PC-9 (cell line): ENCODE data around the gene DPYSL3. TPM values are rescaled to one million over a fixed set of nuclear protein-coding genes. Genes with fewer than 3 reads are reported as not detected.

ENCODE experiments used
- BruUV-seq: library from RNA; stranded (reverse); fragments of 400-500 nt; replicated peaks from 2 replicates; lab custom pipeline; 2021; lab: Mats Ljungman, UMichigan
- CTCF ChIA-PET: fragments of 300-600 bp; sonication (Branson Sonifier 250); formaldehyde crosslinking; loops from one replicate; lab custom pipeline; 2022; ENCODE audit warnings: antibody characterized with exemption; lab: Charles Lee
- POLR2A ChIA-PET: fragments of 300-600 bp; sonication (Branson Sonifier 250); formaldehyde crosslinking; loops from one replicate; lab custom pipeline; 2022; ENCODE audit warnings: antibody characterized with exemption; ENCODE audit not compliant: unreplicated experiment; lab: Charles Lee
- DNase-seq, 2 experiments: peaks; one replicate each; pipeline versions ENCODE4 v3.0.0 to v3.0.0-alpha.2; 2015 to 2022; ENCODE audit warnings: mixed read lengths in 1 of 2
- H2AFZ ChIP-seq: fragments of 200-600 bp; sonication (generic); 2 replicates; pipeline ENCODE4 v1.8.1; 2017; ENCODE audit warnings: antibody characterized with exemption
- H3F3A ChIP-seq: fragments of 200-600 bp; sonication (generic); 2 replicates; pipeline ENCODE4 v1.8.1; 2017; ENCODE audit warnings: antibody characterized with exemption, mild to moderate bottlenecking, low read depth; ENCODE audit not compliant: insufficient read depth
- H3K27ac ChIP-seq: fragments of 200-600 bp; sonication (generic); 2 replicates; pipeline ENCODE4 v1.6.1; 2016; ENCODE audit warnings: mixed run types
- H3K27me3 ChIP-seq: fragments of 200-600 bp; sonication (generic); 2 replicates; pipeline ENCODE4 v1.6.1; 2016; ENCODE audit warnings: low read depth, mixed run types; ENCODE audit not compliant: insufficient read depth
- H3K36me3 ChIP-seq: fragments of 200-600 bp; sonication (generic); 2 replicates; pipeline ENCODE4 v1.6.1; 2016; ENCODE audit warnings: low read depth, mixed run types
- H3K4me1 ChIP-seq: fragments of 200-600 bp; sonication (generic); replicated peaks from 2 replicates; pipeline ENCODE4 v1.6.1; 2016; ENCODE audit warnings: mixed run types; ENCODE audit not compliant: insufficient read depth
- H3K4me2 ChIP-seq: fragments of 200-600 bp; sonication (generic); 2 replicates; pipeline ENCODE4 v1.6.1; 2017; ENCODE audit warnings: mixed run types
- H3K4me3 ChIP-seq: fragments of 200-600 bp; sonication (generic); 2 replicates; pipeline ENCODE4 v1.6.1; 2016; ENCODE audit warnings: mixed run types
- H3K79me2 ChIP-seq: fragments of 200-600 bp; sonication (generic); 2 replicates; pipeline ENCODE4 v1.6.1; 2017; ENCODE audit warnings: low read depth, mixed run types
- H3K9me2 ChIP-seq: fragments of 200-600 bp; sonication (generic); 2 replicates; pipeline ENCODE4 v1.8.1; 2017; ENCODE audit warnings: mild to moderate bottlenecking; ENCODE audit not compliant: insufficient read depth
- H3K9me3 ChIP-seq: fragments of 200-600 bp; sonication (generic); 2 replicates; pipeline ENCODE4 v1.8.1; 2016; ENCODE audit warnings: low read depth; ENCODE audit not compliant: insufficient read depth
- H4K20me1 ChIP-seq: fragments of 200-600 bp; sonication (generic); 2 replicates; pipeline ENCODE4 v1.8.1; 2017; ENCODE audit not compliant: insufficient read depth
- EZH2 ChIP-seq: fragments of 200-600 bp; sonication (generic); IDR thresholded peaks from 2 replicates; pipeline ENCODE4 v1.8.0; 2017; ENCODE audit warnings: antibody characterized with exemption, low read depth
- intact Hi-C: fragments of 100-400 bp; cut with micrococcal nuclease; formaldehyde crosslinking; loops from one replicate; pipeline ENCODE4 v1.10.0; 2022; ENCODE audit not compliant: unreplicated experiment
- total RNA-seq: library from RNA; stranded (reverse); gene quantifications from 2 replicates; pipeline ENCODE4 v1.2.3, GENCODE V29; 2021
- TF ChIP-seq, protein P1 (sequence below): fragments of 200-600 bp; sonication (generic); conservative IDR thresholded peaks from 2 replicates; pipeline ENCODE4 v1.6.1; 2017; ENCODE audit warnings: mixed run types, antibody characterized with exemption, mild to moderate bottlenecking, moderate library complexity

Gene DPYSL3
- total RNA-seq, 1 experiment from 2014 or later = 1.3 TPM

DNA sequence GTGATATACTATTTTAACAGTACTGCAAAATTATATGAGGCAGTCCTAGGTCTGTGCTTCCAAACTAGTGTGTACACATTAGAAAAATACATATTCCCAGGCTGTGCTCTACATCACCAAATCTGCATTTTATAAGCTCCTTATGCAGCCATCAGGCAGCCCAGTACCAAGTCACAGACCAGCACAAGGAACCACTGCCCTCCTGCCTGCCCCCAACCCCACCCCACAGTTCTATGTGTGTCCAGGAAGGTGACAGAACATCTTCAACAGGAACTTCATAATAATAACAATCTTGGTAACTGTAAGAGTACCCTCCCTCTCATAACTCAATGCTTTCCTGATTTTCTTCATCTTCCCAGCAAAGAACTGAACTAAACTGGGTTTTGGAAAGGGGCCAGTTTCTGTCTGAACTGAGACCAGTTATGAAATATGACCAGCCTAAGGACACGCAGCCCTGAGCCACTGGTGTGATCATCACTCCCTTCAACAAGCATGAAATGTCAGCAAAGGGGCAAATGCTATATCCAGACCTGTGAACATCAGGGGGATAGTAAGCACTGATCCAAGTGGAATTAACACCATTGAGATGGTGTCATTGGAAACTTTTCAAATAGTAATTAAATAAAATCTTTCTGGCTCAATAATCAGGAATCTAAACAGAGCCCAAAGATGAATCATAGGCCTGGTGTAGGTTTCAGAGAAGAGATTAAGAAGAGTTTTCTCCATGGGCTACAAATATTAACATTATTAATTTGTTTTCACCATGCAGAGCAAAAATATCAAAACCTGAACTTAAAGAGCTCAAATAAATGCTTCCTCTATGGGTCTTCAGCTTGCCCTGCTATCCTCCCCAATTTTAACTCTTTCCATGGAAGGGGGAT lies 82.1 kb downstream of the DPYSL3 start:
- DNase-seq = no peak
- Histone ChIP-seq H3K4me2 (no peak overlapping the region), H3K4me1 (no peaks in the 10 kb centered on the region), H3K36me3 (no peaks in the 10 kb centered on the region), H4K20me1 (no peaks in the 10 kb centered on the region), H3K27ac (no peak overlapping the region), H3K9me3 (no peaks in the 10 kb centered on the region), H3K79me2 (no peaks in the 10 kb centered on the region), H3K4me3 (no peak overlapping the region), H3K9me2 (no peaks in the 10 kb centered on the region), H2AFZ (no peak overlapping the region), H3F3A (no peaks in the 10 kb centered on the region), H3K27me3 (peaks cover 43% of the 10 kb centered on the region)
- no TSS peak for BruUV-seq
- intact Hi-C loops = no loop called here
- ChIA-PET CTCF (no interaction called here), POLR2A (no interaction called here)
- TF ChIP-seq, protein P1, sequence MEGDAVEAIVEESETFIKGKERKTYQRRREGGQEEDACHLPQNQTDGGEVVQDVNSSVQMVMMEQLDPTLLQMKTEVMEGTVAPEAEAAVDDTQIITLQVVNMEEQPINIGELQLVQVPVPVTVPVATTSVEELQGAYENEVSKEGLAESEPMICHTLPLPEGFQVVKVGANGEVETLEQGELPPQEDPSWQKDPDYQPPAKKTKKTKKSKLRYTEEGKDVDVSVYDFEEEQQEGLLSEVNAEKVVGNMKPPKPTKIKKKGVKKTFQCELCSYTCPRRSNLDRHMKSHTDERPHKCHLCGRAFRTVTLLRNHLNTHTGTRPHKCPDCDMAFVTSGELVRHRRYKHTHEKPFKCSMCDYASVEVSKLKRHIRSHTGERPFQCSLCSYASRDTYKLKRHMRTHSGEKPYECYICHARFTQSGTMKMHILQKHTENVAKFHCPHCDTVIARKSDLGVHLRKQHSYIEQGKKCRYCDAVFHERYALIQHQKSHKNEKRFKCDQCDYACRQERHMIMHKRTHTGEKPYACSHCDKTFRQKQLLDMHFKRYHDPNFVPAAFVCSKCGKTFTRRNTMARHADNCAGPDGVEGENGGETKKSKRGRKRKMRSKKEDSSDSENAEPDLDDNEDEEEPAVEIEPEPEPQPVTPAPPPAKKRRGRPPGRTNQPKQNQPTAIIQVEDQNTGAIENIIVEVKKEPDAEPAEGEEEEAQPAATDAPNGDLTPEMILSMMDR = no peak
- TF ChIP-seq EZH2 = no peak

DNA sequence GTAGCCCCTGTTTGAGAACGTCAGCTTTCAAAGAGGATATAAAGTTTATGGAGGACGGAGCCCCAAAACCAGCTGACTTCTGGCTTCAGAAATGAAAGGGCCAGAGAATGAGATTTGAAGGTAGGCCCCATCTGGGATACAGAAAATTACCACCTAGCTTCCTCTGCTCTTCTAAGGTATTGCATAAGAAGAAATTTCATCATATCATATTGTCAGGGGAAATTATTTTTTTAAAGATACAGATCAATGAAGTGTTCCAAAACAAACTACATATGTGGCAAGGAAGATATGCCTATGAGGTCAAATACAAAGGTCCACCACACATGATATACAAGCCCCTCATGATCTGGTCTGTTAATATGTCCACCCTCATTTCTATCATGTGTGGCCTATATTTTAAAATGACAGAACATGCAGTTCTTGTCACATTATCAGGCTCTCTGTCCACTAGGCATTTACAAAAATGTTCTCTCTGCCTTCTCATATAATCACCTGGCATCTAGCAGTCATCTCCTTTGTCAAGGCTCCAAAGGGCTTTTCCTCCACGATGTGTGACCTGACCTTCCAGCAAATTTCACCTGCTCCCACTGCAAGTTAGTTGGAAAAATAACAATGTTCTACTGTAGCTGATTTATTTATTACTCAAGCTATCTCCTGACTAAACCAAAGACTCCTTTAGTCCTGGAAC lies 83.1 kb downstream of the DPYSL3 start:
- Histone ChIP-seq H3K9me2 (no peaks in the 10 kb centered on the region), H2AFZ (no peak overlapping the region), H3K27me3 (peaks cover 44% of the 10 kb centered on the region), H3K9me3 (no peaks in the 10 kb centered on the region), H3K36me3 (no peaks in the 10 kb centered on the region), H3K4me3 (no peak overlapping the region), H3K4me1 (no peaks in the 10 kb centered on the region), H3K79me2 (no peaks in the 10 kb centered on the region), H4K20me1 (no peaks in the 10 kb centered on the region), H3K4me2 (no peak overlapping the region), H3F3A (no peaks in the 10 kb centered on the region), H3K27ac (no peak overlapping the region)
- ChIA-PET CTCF (no interaction called here), POLR2A (no interaction called here)
- TF ChIP-seq, protein P1 = no peak
- TF ChIP-seq EZH2 = no peak
- DNase-seq = no peak
- no TSS peak for BruUV-seq
- intact Hi-C loops = no loop called here

DNA sequence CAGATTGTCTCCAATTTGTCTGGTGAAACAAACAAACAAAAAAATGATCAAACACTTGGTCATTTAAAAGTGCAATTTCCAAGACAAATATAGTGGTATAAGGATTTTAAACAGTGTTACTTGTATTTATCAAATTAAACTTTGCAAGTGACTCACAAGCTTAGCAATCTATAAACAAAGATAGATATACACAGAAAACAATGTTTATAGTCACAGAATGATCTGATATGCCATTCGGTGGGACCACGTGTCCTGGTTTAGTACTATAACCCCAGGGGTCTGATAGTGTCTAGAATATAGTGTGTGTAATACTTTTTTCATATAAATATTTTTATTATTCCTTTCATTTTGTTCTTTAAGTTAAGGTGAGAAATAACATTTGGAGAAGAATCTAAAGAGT lies 91.3 kb downstream of the DPYSL3 start:
- ChIA-PET CTCF (no interaction called here), POLR2A (no interaction called here)
- no peaks in the 10 kb centered on the region for H3K4me1 ChIP-seq
- no peak overlapping the region for H3K27ac ChIP-seq
- H3K27me3 ChIP-seq = peaks cover 35% of the 10 kb centered on the region; the same call in 1 of the 2 replicates
- no peaks in the 10 kb centered on the region for H3F3A ChIP-seq
- no peaks in the 10 kb centered on the region for H3K79me2 ChIP-seq
- intact Hi-C loops = no loop called here
- no peak for TF ChIP-seq EZH2
- TF ChIP-seq, protein P1 = no peak
- no peaks in the 10 kb centered on the region for H3K9me2 ChIP-seq
- H3K4me3 ChIP-seq = no peak overlapping the region
- BruUV-seq = no TSS peak
- no peak for DNase-seq
- no peak overlapping the region for H3K4me2 ChIP-seq
- no peaks in the 10 kb centered on the region for H3K36me3 ChIP-seq
- H4K20me1 ChIP-seq = no peaks in the 10 kb centered on the region
- no peak overlapping the region for H2AFZ ChIP-seq
- H3K9me3 ChIP-seq = no peaks in the 10 kb centered on the region
